Astrocyte of the cerebellum (primary cell): Measurements from ENCODE around the gene NCOR2.

ENCODE experiments used
- DNase-seq: peaks from one replicate; pipeline ENCODE4 v3.0.0-alpha.2; 2011; ENCODE audit warnings: low read depth
- H3K4me3 ChIP-seq: 2 replicates; pipeline ENCODE4 v1.5.1; 2011; ENCODE audit warnings: mild to moderate bottlenecking, low read depth, low read length, moderate library complexity
- CTCF ChIP-seq: IDR thresholded peaks from 2 replicates; pipeline ENCODE4 v1.5.1; 2012; ENCODE audit warnings: low read length, low read depth, moderate library complexity, mild to moderate bottlenecking; ENCODE audit errors: missing control alignments
- in situ Hi-C: cut with HindIII; loops from 2 replicates; pipeline ENCODE4 v1.10.0; 2017; ENCODE audit warnings: low sequenced_read_pairs

The NCOR2 gene

GRCh38 chr12:124561231-124561630 lies 6.2 kb downstream of the NCOR2 start:
- no peak for TF ChIP-seq CTCF
- H3K4me3 ChIP-seq, result no peak overlapping the region
- in situ Hi-C loops, result loop anchor here (5.0 kb wide), 3 partner anchors 39 to 191 kb away; no protein-coding TSS in a partner anchor
- DNase-seq, result no peak

GRCh38 chr12:124560146-124560890 lies 7.1 kb downstream of the NCOR2 start:
- in situ Hi-C loops, result loop anchor here (5.0 kb wide), 3 partner anchors 38 to 192 kb away; no protein-coding TSS in a partner anchor
- no peak for DNase-seq
- H3K4me3 ChIP-seq, result no peak overlapping the region
- TF ChIP-seq CTCF, result no peak

- no peak for DNase-seq
- TF ChIP-seq CTCF, result no peak
- no peak overlapping the region for H3K4me3 ChIP-seq
- in situ Hi-C loops, result loop anchor here (5.0 kb wide), 3 partner anchors 37 to 193 kb away; no protein-coding TSS in a partner anchor
Measured at GRCh38 chr12:124559182-124560017, 8.0 kb downstream of the NCOR2 start.

- H3K4me3 ChIP-seq, result no peak overlapping the region
- no peak for DNase-seq
- in situ Hi-C loops, result no loop called here
- no peak for TF ChIP-seq CTCF
Measured at GRCh38 chr12:124558313-124558712, 9.1 kb downstream of the NCOR2 start.

GRCh38 chr12:124557518-124558223 lies 9.7 kb downstream of the NCOR2 start:
- in situ Hi-C loops, result no loop called here
- no peak for DNase-seq
- no peak overlapping the region for H3K4me3 ChIP-seq
- no peak for TF ChIP-seq CTCF

- DNase-seq, result no peak
- in situ Hi-C loops, result no loop called here
- TF ChIP-seq CTCF, result no peak
- no peak overlapping the region for H3K4me3 ChIP-seq
Measured at GRCh38 chr12:124556896-124557501, 10.4 kb downstream of the NCOR2 start.
